ENCODE measurements around the gene NKX6-2.

DNA sequence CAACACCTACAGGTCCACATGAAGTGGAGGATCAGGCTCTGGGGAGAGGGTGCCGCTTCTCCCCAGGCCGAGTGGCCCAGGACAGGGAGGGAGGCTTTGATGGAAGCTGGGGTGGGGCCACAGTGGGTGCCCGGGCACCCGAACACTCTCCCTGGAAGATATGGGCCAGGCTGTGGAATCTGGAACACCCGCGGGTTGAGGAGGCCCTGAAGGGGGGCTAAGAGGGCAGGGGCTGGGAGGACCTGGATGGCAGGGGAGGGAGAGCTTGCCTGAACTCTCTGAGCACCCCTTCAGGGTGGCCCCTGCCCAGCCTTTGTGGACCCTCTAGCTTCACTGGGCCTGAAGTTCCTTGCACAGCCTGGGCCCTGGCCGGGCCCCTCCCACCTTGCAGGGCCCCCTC, 4.5 kb upstream of the NKX6-2 start:
- TF ChIP-seq, protein P1, sequence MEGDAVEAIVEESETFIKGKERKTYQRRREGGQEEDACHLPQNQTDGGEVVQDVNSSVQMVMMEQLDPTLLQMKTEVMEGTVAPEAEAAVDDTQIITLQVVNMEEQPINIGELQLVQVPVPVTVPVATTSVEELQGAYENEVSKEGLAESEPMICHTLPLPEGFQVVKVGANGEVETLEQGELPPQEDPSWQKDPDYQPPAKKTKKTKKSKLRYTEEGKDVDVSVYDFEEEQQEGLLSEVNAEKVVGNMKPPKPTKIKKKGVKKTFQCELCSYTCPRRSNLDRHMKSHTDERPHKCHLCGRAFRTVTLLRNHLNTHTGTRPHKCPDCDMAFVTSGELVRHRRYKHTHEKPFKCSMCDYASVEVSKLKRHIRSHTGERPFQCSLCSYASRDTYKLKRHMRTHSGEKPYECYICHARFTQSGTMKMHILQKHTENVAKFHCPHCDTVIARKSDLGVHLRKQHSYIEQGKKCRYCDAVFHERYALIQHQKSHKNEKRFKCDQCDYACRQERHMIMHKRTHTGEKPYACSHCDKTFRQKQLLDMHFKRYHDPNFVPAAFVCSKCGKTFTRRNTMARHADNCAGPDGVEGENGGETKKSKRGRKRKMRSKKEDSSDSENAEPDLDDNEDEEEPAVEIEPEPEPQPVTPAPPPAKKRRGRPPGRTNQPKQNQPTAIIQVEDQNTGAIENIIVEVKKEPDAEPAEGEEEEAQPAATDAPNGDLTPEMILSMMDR (IDR thresholded peaks at IDR 0.05; ENCODE audit: borderline replicate concordance, extremely low read depth, low read length, poor library complexity, severe bottlenecking) = no peak
- no peak for TF ChIP-seq EZH2 (IDR thresholded peaks at IDR 0.05; ENCODE audit: borderline replicate concordance, low read depth, low read length, severe bottlenecking)
